B cell (primary cell): ENCODE measurements around the gene SFXN3. TPM values are rescaled to one million over a fixed set of nuclear protein-coding genes. Genes with fewer than 3 reads are reported as not detected.
"Not testable (repeated sequence)": the region's sequence is repeated elsewhere in the genome, so short reads cannot be mapped to it uniquely, and the experiment has no call there.

ENCODE experiments used
- ATAC-seq: fragments of 200-7000 bp; cut with Tn5 transposase; one replicate; pipeline ENCODE4 v1.10.0; 2021; ENCODE audit warnings: low read depth, mild to moderate bottlenecking, moderate number of reproducible peaks, moderate library complexity
- CTCF ChIA-PET: fragments of 350-600 bp; sonication (Branson Sonifier 250); formaldehyde crosslinking; loops from one replicate; lab custom pipeline; 2021; ENCODE audit warnings: antibody characterized with exemption, inconsistent platforms; lab: Charles Lee
- POLR2A ChIA-PET: fragments of 350-600 bp; sonication (Branson Sonifier 250); formaldehyde crosslinking; loops from one replicate; lab custom pipeline; 2021; ENCODE audit warnings: antibody characterized with exemption; lab: Charles Lee
- DNase-seq: peaks from one replicate; pipeline ENCODE4 v3.0.0; 2013
- H2AFZ ChIP-seq: 2 replicates; pipeline ENCODE4 v1.6.1; 2012; ENCODE audit warnings: mild to moderate bottlenecking, low read depth, low read length; ENCODE audit not compliant: insufficient read depth, poor library complexity, severe bottlenecking
- H3K27ac ChIP-seq, 2 donors: 1 replicate in 1 of 2; 2 replicates in 1 of 2; pipeline ENCODE4 v1.5.1; 2012 to 2013; ENCODE audit warnings: low read length in 2 of 2, mild to moderate bottlenecking in 2 of 2, moderate library complexity in 1 of 2
- H3K27me3 ChIP-seq, 4 experiments: fragments of 200-600 bp in 1 of 4; sonication (generic) in 1 of 4; replicated peaks in 1 of 4; 1 replicate in 2 of 4; 2 replicates in 2 of 4; pipeline versions ENCODE4 v1.6.1 to v1.7.0; 2013 to 2016; ENCODE audit warnings: low read length in 3 of 4, mild to moderate bottlenecking in 2 of 4, mixed read lengths in 1 of 4, moderate library complexity in 1 of 4; ENCODE audit not compliant: insufficient read depth in 4 of 4, control insufficient read depth in 3 of 4; ENCODE audit errors: control extremely low read depth in 1 of 4
- H3K36me3 ChIP-seq, 2 experiments: replicated peaks in 1 of 2; 1 replicate in 1 of 2; 2 replicates in 1 of 2; pipeline versions ENCODE4 v1.6.1 to v1.7.1; 2013; ENCODE audit warnings: low read length in 1 of 2; ENCODE audit not compliant: insufficient read depth in 2 of 2, control insufficient read depth in 1 of 2; ENCODE audit errors: control extremely low read depth in 1 of 2, extremely low read depth in 1 of 2
- H3K4me1 ChIP-seq, 2 donors: fragments of 200-600 bp in 1 of 2; sonication (generic) in 1 of 2; 1 replicate in 1 of 2; 2 replicates in 1 of 2; pipeline versions ENCODE4 v1.5.1 to v1.6.1; 2013 to 2017; ENCODE audit warnings: low read length in 2 of 2; ENCODE audit not compliant: control insufficient read depth in 2 of 2, insufficient read depth in 2 of 2
- H3K4me2 ChIP-seq: replicated peaks from 2 replicates; pipeline ENCODE3; 2012; ENCODE audit warnings: mild to moderate bottlenecking, low read depth, low read length; ENCODE audit not compliant: poor library complexity, severe bottlenecking
- H3K4me3 ChIP-seq, 5 experiments: fragments of 200-600 bp in 1 of 5; sonication (generic) in 1 of 5; 1 replicate in 3 of 5; 2 replicates in 2 of 5; pipeline versions ENCODE4 v1.5.1 to v1.7.0; 2011 to 2016; ENCODE audit warnings: low read length in 4 of 5, mild to moderate bottlenecking in 4 of 5, low read depth in 2 of 5, control low read depth in 1 of 5, moderate library complexity in 1 of 5; ENCODE audit not compliant: insufficient read depth in 1 of 5; ENCODE audit errors: control extremely low read depth in 1 of 5, extremely low read depth in 1 of 5
- H3K79me2 ChIP-seq: fragments of 200-600 bp; sonication (generic); one replicate; pipeline ENCODE4 v1.6.0; 2016; ENCODE audit warnings: low read length; ENCODE audit not compliant: control insufficient read depth, insufficient read depth
- H3K9ac ChIP-seq: fragments of 200-600 bp; sonication (generic); 2 replicates; pipeline ENCODE4 v1.6.1; 2017; ENCODE audit warnings: mild to moderate bottlenecking, low read length, moderate library complexity
- H3K9me3 ChIP-seq, 3 donors: one replicate each; pipeline versions ENCODE4 v1.6.1 to v1.7.1; 2013; ENCODE audit warnings: low read length in 2 of 3; ENCODE audit not compliant: control insufficient read depth in 2 of 3, insufficient read depth in 1 of 3; ENCODE audit errors: control extremely low read depth in 1 of 3
- H4K20me1 ChIP-seq: 2 replicates; pipeline ENCODE4 v1.6.0; 2012; ENCODE audit warnings: mild to moderate bottlenecking, low read length; ENCODE audit not compliant: insufficient read depth, control insufficient read depth, poor library complexity, severe bottlenecking
- H3K27ac Mint-ChIP-seq: one replicate; pipeline ENCODE4 v1.8.0; 2021; ENCODE audit warnings: mixed read lengths
- H3K27me3 Mint-ChIP-seq: one replicate; pipeline ENCODE4 v1.8.0; 2021; ENCODE audit warnings: mixed read lengths
- H3K4me1 Mint-ChIP-seq: one replicate; pipeline ENCODE4 v1.8.0; 2021; ENCODE audit warnings: mixed read lengths
- H3K4me3 Mint-ChIP-seq: one replicate; pipeline ENCODE4 v1.8.0; 2021; ENCODE audit warnings: mixed read lengths
- H3K9me3 Mint-ChIP-seq: one replicate; pipeline ENCODE4 v1.8.0; 2022; ENCODE audit warnings: mixed read lengths; ENCODE audit not compliant: insufficient read depth
- EZH2 ChIP-seq: IDR thresholded peaks from 2 replicates; pipeline ENCODE4 v1.6.1; 2012; ENCODE audit warnings: borderline replicate concordance, low read depth, mild to moderate bottlenecking, moderate library complexity, low read length; ENCODE audit not compliant: insufficient read depth, poor library complexity, severe bottlenecking
- WGBS: methylation state at CpG from one replicate; pipeline ENCODE4 v1.1.5; 2013; ENCODE audit warnings: missing lambda C conversion rate; ENCODE audit not compliant: insufficient coverage; 5-methylcytosine and 5-hydroxymethylcytosine counted together
- intact Hi-C: fragments of 100-400 bp; cut with micrococcal nuclease; formaldehyde crosslinking; loops from one replicate; pipeline ENCODE4 v1.10.0; 2022
- polyA plus RNA-seq: library from polyadenylated mRNA; depleted of rRNA; stranded (reverse); fragments of >200 nt; gene quantifications from 2 replicates; pipeline ENCODE4 v1.2.3, GENCODE V29; 2012
- total RNA-seq, 2 donors: library from RNA; stranded (reverse); fragments of 120-200 nt in 1 of 2; gene quantifications; 1 replicate in 1 of 2; 2 replicates in 1 of 2; pipeline versions ENCODE4 v1.2.3 to v1.2.4, GENCODE V29; 2013 to 2022
- TF ChIP-seq, protein P1 (sequence below): fragments of 200-600 bp; IDR thresholded peaks from one replicate; pipeline ENCODE4 v1.8.0; 2022; ENCODE audit warnings: antibody characterized with exemption, mild to moderate bottlenecking

Gene SFXN3
- total and polyA plus RNA-seq, 2 donors (not counting 1 experiment from before 2014, with no cell fraction given): 44.2 to 51.7 TPM

DNA sequence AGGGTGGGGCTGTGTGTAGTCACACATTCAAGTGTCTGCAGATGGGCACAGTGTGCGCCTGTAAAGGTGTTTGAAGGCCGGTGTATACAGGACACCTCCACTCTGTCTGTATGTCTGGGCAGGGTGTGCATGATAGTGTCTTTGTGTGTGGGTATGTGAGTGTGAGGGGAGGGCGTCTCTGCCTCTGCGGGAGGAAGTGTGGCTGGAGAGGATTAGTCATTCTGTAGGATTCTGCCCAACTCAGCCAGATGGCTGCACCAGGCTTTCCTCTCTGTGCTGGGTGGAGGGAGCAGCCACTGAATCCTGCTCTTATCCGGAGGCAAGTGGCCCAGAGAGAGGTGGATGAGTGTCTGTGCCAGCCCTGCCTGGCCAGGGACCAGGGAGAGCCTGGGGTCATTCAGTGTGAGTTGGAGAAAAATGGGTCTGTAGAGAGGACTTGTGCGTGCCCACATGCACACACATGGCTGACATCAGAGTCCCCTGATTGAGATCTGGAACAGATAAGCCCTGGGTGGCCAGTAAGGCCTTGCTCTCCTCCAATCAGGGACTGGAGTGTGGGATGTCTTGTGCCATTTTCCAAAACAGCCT lies 1.7 kb downstream of the SFXN3 start:
- TF ChIP-seq, protein P1, sequence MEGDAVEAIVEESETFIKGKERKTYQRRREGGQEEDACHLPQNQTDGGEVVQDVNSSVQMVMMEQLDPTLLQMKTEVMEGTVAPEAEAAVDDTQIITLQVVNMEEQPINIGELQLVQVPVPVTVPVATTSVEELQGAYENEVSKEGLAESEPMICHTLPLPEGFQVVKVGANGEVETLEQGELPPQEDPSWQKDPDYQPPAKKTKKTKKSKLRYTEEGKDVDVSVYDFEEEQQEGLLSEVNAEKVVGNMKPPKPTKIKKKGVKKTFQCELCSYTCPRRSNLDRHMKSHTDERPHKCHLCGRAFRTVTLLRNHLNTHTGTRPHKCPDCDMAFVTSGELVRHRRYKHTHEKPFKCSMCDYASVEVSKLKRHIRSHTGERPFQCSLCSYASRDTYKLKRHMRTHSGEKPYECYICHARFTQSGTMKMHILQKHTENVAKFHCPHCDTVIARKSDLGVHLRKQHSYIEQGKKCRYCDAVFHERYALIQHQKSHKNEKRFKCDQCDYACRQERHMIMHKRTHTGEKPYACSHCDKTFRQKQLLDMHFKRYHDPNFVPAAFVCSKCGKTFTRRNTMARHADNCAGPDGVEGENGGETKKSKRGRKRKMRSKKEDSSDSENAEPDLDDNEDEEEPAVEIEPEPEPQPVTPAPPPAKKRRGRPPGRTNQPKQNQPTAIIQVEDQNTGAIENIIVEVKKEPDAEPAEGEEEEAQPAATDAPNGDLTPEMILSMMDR: no peak
- no peak for TF ChIP-seq EZH2
- Histone ChIP-seq H3K4me1 (peaks cover 14 to 26% of the 10 kb centered on the region in 2 donors), H3K36me3 (peaks cover 0 to 10% of the 10 kb centered on the region in 2 experiments), H4K20me1 (peaks cover 4% of the 10 kb centered on the region), H2AFZ (peak overlapping the region; percentile 77), H3K27me3 (peaks cover 0 to 24% (median 12%) of the 10 kb centered on the region in 4 experiments), H3K4me2 (peak overlapping the region; percentile 92), H3K79me2 (no peaks in the 10 kb centered on the region), H3K9me3 (peaks cover 0 to 2% (median 0%) of the 10 kb centered on the region in 3 donors), H3K4me3 (peak overlapping the region; percentile 32 to 96 (median 79)), H3K9ac (peak overlapping the region; percentile 78), H3K27ac (peak overlapping the region; percentile 2 to 65)
- Mint-ChIP-seq H3K4me3 (peak overlapping the region; percentile 88), H3K27me3 (peaks cover 12% of the 10 kb centered on the region), H3K4me1 (peaks cover 19% of the 10 kb centered on the region), H3K27ac (peak overlapping the region; percentile 83), H3K9me3 (no peaks in the 10 kb centered on the region)
- DNase-seq (no peak), ATAC-seq (peak; percentile 1)
- ChIA-PET POLR2A (interaction anchor here (0.6 to 2.1 kb wide), 6 partner anchors 9 to 1473 kb away, joined by 3 to 13 read pairs (median 6); no protein-coding TSS in a partner anchor), CTCF (interaction anchor here (0.8 to 6.4 kb wide), 7 partner anchors 9 to 65 kb away, joined by 3 to 72 read pairs (median 8); partner anchors contain the start of gene KAZALD1)
- intact Hi-C loops: loop anchor here (1.0 kb wide), 2 partner anchors 9 to 28 kb away; no protein-coding TSS in a partner anchor
- 15% methylated on average over 6 of the region's 6 CpGs for WGBS

DNA sequence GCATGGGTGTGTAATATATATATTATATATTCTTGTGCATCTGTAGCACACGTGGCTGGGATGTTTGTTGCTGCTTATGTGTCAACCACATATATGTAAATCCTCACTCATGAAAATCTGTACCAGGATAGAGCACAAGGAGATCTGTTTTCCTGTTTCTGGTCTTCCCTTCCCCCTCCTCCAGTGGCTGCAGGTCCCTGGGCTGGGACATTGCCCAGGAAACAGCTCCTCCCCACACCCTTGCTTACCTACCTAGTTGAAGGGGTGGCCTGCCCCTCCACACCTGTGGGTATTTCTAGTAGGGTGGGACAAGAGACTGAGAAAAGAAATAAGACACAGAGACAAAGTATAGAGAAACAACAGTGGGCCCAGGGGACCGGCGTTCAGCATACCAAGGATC lies 2.2 kb downstream of the SFXN3 start:
- DNase-seq (peak; percentile 4), ATAC-seq (no peak)
- Mint-ChIP-seq H3K27me3 (peaks cover 8% of the 10 kb centered on the region), H3K4me3 (peak overlapping the region; percentile 88), H3K4me1 (peaks cover 19% of the 10 kb centered on the region), H3K9me3 (no peaks in the 10 kb centered on the region), H3K27ac (no peak overlapping the region)
- H4K20me1 ChIP-seq: peaks cover 4% of the 10 kb centered on the region
- H3K27ac ChIP-seq: no peak overlapping the region
- no peak overlapping the region for H3K4me2 ChIP-seq
- H3K9ac ChIP-seq: no peak overlapping the region
- H2AFZ ChIP-seq: no peak overlapping the region
- no CpG with 5 or more reads among the region's 3 CpGs for WGBS
- peaks cover 0 to 14% of the 10 kb centered on the region in 2 experiments for H3K36me3 ChIP-seq
- TF ChIP-seq, protein P1: no peak
- TF ChIP-seq EZH2: no peak
- H3K27me3 ChIP-seq: peaks cover 0 to 19% (median 9%) of the 10 kb centered on the region in 4 experiments
- no peaks in the 10 kb centered on the region for H3K79me2 ChIP-seq
- POLR2A ChIA-PET: no interaction called here
- H3K9me3 ChIP-seq: peaks cover 0 to 2% (median 0%) of the 10 kb centered on the region in 3 donors
- H3K4me1 ChIP-seq: peaks cover 14 to 26% of the 10 kb centered on the region in 2 donors
- H3K4me3 ChIP-seq: no peak overlapping the region
- CTCF ChIA-PET: interaction anchor here (6.4 kb wide), 1 partner anchor 8 kb away, joined by 72 read pairs; no protein-coding TSS in a partner anchor
- intact Hi-C loops: no loop called here

DNA sequence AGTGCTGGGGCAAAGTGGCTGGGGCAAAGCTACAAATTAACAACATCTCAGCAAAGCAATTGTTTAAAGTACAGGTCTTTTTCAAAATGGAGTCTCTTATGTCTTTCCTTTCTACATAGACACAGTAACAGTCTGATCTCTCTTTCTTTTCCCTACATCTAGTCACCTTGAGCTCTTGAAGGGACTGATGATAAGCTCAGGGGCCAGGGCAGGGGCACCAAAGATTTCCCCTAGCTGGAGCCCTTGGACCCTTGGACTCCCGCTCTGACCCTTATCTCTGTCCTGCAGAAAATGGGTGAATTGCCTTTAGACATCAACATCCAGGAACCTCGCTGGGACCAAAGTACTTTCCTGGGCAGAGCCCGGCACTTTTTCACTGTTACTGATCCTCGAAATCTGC lies 3.4 kb downstream of the SFXN3 start:
- H3K27me3 Mint-ChIP-seq, H3K79me2 ChIP-seq, H3K4me2 ChIP-seq, H3K9ac ChIP-seq, DNase-seq, H4K20me1 ChIP-seq, H3K9me3 Mint-ChIP-seq, H3K27ac ChIP-seq, intact Hi-C loops, H3K4me3 Mint-ChIP-seq, H3K9me3 ChIP-seq, H3K4me3 ChIP-seq, H3K27me3 ChIP-seq, POLR2A ChIA-PET, H2AFZ ChIP-seq, H3K27ac Mint-ChIP-seq, ATAC-seq: not testable (repeated sequence)
- H3K4me1 Mint-ChIP-seq: peaks cover 19% of the 10 kb centered on the region
- CTCF ChIA-PET: interaction anchor here (0.8 to 1.3 kb wide), 4 partner anchors 9 to 108 kb away, joined by 3 to 9 read pairs (median 3); no protein-coding TSS in a partner anchor
- Histone ChIP-seq H3K4me1 (peaks cover 14 to 26% of the 10 kb centered on the region in 2 donors), H3K36me3 (peaks cover 0 to 14% of the 10 kb centered on the region in 2 experiments)
- WGBS: 94% methylated on average over 4 of the region's 4 CpGs
